Fibroblast of villous mesenchyme (primary cell): ENCODE results near the gene ABL1. TPM values are rescaled to one million over a fixed set of nuclear protein-coding genes. Genes with fewer than 3 reads are reported as not detected.
A peak's percentile ranks its signal among the peaks of the same experiment; 100 is the strongest.

Experiments
- DNase-seq: peaks from one replicate; pipeline ENCODE4 v3.0.0-alpha.2; 2010; ENCODE audit warnings: low read depth
- H3K4me3 ChIP-seq: 2 replicates; pipeline ENCODE4 v1.5.1; 2011; ENCODE audit warnings: low read depth, mild to moderate bottlenecking, low read length
- total RNA-seq: library from RNA; depleted of rRNA; stranded (reverse); fragments of >200 nt; gene quantifications from 2 replicates; pipeline ENCODE4 v1.2.3, GENCODE V29; 2012
- TF ChIP-seq, protein P1 (sequence below): IDR thresholded peaks from 2 replicates; pipeline ENCODE4 v1.5.1; 2012; ENCODE audit warnings: low read depth, mild to moderate bottlenecking, low read length; ENCODE audit not compliant: insufficient read depth

The ABL1 gene
- total RNA-seq, 1 donor: 57.4 TPM

DNA sequence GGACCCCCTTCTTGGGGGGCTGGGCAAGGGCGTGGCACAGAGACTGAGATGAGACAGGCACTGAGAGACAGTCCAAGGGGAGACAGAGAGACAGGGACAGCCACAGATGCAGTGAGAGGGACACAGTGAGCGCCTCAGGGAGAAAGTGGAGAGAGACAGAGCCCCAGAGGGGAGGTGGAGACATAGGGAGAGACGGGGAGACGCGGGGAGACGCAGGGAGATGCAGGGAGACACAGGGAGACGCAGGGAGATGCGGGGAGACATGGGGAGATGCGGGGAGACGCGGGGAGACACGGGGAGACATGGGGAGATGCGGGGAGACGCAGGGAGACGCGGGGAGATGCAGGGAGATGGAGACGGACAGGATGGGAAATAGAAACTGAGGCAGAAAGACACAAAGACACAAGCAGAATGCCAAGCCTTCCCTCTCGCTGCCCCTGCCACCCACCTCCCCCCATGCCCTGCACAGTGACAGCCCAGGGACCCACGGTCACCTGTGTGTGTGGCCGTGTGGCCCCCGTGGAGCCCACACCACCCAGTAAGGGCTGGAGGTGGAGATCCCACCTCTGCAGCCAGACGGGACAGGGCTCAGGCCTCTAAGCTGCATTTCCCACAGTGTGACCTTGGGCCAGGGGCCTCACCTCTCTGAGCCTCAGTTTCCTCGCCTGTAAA is 95.2 kb downstream of the ABL1 start:
- TF ChIP-seq, protein P1, sequence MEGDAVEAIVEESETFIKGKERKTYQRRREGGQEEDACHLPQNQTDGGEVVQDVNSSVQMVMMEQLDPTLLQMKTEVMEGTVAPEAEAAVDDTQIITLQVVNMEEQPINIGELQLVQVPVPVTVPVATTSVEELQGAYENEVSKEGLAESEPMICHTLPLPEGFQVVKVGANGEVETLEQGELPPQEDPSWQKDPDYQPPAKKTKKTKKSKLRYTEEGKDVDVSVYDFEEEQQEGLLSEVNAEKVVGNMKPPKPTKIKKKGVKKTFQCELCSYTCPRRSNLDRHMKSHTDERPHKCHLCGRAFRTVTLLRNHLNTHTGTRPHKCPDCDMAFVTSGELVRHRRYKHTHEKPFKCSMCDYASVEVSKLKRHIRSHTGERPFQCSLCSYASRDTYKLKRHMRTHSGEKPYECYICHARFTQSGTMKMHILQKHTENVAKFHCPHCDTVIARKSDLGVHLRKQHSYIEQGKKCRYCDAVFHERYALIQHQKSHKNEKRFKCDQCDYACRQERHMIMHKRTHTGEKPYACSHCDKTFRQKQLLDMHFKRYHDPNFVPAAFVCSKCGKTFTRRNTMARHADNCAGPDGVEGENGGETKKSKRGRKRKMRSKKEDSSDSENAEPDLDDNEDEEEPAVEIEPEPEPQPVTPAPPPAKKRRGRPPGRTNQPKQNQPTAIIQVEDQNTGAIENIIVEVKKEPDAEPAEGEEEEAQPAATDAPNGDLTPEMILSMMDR: no peak
- DNase-seq: no peak
- H3K4me3 ChIP-seq: no peak overlapping the region

DNA sequence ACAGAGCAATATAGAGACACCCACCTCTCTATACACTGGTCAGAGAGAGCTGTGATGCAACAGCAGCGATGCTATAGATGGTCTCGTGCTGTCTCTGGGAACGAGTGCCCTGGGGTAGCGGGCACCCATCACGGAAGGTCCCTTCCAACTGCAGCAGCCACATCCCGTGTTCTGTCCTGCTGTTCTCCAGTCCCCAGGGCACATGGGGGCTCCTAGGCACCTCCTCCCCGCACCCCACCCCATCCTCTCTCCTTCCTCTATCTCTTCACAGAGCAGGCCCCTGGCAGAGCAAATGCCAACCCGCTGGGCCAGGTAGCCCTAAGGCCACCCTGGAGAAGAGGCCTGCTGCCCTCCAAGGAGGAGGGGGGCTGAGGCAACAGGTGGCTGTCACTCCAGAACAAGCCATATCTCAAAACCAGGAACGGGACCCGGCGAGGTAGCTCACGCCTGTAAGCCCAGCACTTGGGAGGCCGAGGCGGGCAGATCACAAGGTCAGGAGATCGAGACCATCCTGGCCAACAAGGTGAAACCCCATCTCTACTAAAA is 95.8 kb downstream of the ABL1 start:
- TF ChIP-seq, protein P1: no peak
- DNase-seq: no peak
- H3K4me3 ChIP-seq: no peak overlapping the region

DNA sequence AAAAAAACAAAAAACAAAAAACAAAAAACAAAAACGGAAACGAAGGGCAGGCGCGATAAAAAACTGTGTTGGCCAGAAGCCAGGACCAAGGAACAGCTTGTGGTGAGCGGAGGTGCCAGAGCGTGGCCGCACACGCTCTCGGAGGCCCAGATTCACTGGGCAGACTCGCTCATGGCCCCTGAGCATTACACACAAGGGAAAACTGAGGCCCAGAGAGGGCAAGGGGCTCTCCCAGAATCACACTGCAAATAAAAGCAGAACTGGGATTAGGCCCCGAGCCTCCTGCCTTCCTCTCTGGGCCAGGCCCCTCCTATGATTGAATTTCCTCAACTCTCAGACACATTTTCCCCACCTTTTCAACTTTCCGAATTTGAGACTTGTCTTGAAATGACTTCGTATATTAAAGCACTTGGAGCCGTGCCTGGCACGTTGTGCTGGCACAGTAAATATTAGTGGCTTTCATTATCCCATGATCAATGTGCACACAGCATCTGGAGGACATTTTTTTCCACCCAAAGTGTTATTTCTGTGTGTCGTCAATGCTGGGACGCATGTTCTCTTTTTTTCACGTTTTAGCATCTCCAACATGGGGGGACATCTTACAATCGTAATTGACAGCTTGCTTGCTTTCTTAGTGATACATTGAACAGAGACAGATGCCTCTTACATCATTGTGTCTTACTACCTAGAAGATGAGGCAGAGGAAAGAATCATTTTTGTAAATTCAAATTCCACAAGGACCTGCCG is 96.6 kb downstream of the ABL1 start:
- no peak overlapping the region for H3K4me3 ChIP-seq
- TF ChIP-seq, protein P1: no peak
- no peak for DNase-seq

DNA sequence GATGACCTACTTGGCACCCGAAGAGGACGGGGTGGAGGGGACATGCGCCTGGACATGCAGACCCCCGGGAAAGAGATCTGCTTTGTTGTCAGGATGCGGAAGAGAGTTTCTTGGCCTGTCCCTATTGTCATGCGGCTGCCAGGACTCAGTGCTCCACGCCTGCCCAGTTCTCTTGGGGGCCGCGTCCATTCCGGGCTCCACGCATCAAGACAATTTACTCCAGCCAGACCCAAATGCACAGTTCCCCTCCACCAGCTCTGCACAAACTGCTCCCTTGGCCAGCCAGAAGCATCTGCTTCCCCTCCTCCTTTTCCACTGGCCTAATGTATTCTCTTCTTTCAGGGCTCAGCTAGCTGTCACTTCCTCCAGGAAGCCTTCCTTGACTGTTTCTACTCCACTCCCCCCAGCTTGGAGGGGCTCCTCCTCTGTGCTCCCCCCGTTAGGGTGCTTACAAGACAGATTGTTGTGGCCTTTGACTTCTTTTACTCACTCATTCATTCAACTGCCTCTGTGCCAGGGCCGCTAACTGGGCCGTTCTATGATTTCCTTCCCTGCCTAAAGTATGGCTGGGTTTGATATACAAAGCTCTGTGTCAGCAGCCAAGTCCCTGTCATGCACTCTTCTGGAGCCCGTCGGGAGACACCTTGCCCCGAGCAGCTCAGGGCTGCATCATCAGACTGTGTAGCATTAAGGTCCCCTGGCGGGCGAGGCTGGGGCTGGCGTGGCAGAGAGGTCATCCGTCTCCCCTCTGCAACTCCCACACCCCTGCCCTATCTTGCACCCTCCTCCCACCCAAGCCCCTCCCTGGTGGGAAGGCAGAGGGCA is 97.4 kb downstream of the ABL1 start:
- H3K4me3 ChIP-seq: peak overlapping the region; percentile 14
- TF ChIP-seq, protein P1: peak; percentile 21
- DNase-seq: peak; percentile 59

DNA sequence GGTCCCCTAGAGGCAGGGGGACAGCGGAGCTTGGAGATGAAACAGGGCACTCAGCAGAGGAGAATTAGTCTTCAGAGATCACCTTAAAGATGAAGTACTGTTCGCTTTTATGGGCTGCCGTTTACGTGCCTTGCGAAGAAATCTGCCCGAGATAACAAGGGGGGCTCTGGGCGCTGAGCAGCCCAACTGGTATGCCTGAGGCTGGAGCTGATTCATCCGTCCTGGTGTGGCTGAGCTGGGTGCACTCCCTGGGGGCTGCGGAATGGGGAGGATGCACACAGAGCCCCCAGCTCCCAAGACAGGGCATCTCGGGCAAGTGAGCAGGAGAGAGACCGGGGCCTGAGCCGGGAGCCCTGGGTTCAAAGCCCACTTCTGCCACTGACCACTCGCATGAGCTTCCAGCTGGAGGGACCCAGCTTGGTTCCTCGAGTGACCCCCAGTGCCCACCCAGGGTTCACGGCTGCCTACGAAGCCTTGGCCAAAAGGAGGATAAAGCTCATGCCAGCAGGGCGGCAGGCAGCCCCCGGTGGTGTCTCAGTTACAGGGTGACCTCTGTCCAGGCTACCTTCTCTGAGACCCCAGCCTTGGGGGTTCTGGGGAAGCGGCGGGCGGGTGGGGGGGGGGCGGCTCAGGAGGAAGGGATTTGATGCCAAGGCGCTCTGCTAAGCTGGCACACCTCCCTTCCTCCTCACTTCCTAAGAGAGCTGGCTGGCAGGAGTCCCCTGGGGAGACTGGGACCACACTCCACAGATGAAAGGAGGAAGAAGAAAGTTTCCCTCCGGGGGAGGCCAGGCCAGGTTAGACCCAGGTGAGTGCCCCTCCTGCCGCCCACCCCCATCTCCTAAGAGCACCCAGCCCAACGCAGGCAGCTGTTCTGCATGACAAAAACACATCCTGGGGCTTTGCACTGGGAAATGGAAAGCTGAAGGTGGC is 98.3 kb downstream of the ABL1 start:
- TF ChIP-seq, protein P1: no peak
- H3K4me3 ChIP-seq: peak overlapping the region; percentile 14
- DNase-seq: peak; percentile 75

DNA sequence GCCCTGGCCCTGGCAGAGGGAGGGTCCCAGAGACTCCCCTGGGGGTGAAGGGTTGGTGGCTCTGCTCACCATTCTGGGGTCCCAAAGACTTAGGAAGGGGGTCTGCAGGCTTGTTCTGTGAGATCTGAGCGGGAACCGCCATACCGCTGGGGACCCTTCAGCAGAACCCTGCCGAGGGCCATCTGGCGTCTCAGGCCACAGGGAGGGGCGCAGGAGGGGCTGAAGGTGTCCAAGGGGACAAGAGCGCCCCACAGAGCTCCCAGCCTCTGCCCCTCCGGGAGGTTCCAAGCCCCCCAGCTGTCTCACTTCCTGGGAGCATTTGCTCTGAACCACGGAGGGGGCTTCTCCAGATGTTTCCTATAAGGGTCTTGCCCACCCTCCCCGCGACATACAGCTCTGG is 99.2 kb downstream of the ABL1 start:
- no peak overlapping the region for H3K4me3 ChIP-seq
- DNase-seq: no peak
- TF ChIP-seq, protein P1: no peak
